ENCODE measurements around the gene MYO9B. TPM values are rescaled to one million over a fixed set of nuclear protein-coding genes. Genes with fewer than 3 reads are reported as not detected.
A peak's percentile ranks its signal among the peaks of the same experiment; 100 is the strongest.

The MYO9B gene
- total RNA-seq, 1 experiment from 2014 or later, result 58.6 TPM

GRCh38 chr19:17091758-17092333 is 16.3 kb downstream of the MYO9B start:
- H2BK120ac ChIP-seq (ENCODE audit: low read depth, low read length, poor library complexity, severe bottlenecking), result no peak overlapping the region
- WGBS (ENCODE audit: extremely low coverage, insufficient read length, low lambda C conversion rate), result no CpG with 5 or more reads among the region's 15 CpGs
- no peak overlapping the region for H3K9ac ChIP-seq (ENCODE audit: extremely low read depth, insufficient read length, low read length)
- H3K23me2 ChIP-seq (ENCODE audit: insufficient read length, low read depth, low read length, poor library complexity, severe bottlenecking), result no peaks in the 10 kb centered on the region
- no peak for DNase-seq
- Mint-ChIP-seq H3K4me3 (no peak overlapping the region), H3K27ac (peak overlapping the region in 2 of 3 experiments; percentile 31 to 36; a peak in 3 of 7 replicates), H3K27me3 (ENCODE audit: low read depth) (no peaks in the 10 kb centered on the region), H3K4me1 (peaks cover 8 to 9% of the 10 kb centered on the region in 2 experiments), H3K36me3 (ENCODE audit: insufficient read depth in 1 of 3, low read depth in 3 of 3) (peaks cover 7 to 9% (median 9%) of the 10 kb centered on the region in 3 experiments; a peak in 5 of 7 replicates), H3K9me3 (no peaks in the 10 kb centered on the region)
- H3K18ac ChIP-seq (ENCODE audit: insufficient read length, low read depth, low read length), result no peak overlapping the region
- no peaks in the 10 kb centered on the region for H3K4me1 ChIP-seq (ENCODE audit: insufficient read depth, low read length)
- H3K4me2 ChIP-seq (ENCODE audit: insufficient read depth, insufficient read length, low read length), result no peak overlapping the region
- no peak overlapping the region for H3T11ph ChIP-seq (ENCODE audit: low read length)
- no peaks in the 10 kb centered on the region for H3K27me3 ChIP-seq (ENCODE audit: insufficient read depth, low read length)
- H3K23ac ChIP-seq (ENCODE audit: insufficient read length, low read depth, low read length), result no peak overlapping the region
- H2BK15ac ChIP-seq (ENCODE audit: low read depth, low read length), result no peak overlapping the region
- no peak overlapping the region for H4K8ac ChIP-seq (replicated peaks; ENCODE audit: insufficient read length, low read depth, low read length)
- no peak overlapping the region for H2AK5ac ChIP-seq (ENCODE audit: insufficient read length, low read length)
- TF ChIP-seq CTCF (conservative IDR thresholded peaks at IDR 0.05), result no peak
- no peak overlapping the region for H3K14ac ChIP-seq (ENCODE audit: insufficient read depth, low read length)
- no peak overlapping the region for H3K4ac ChIP-seq (ENCODE audit: low read depth, low read length)
- H3K79me2 ChIP-seq (ENCODE audit: insufficient read depth, low read length), result peaks cover 9% of the 10 kb centered on the region; the same call in 1 of the 2 replicates
- H3K9me3 ChIP-seq (ENCODE audit: control insufficient read depth, low read depth, low read length), result no peaks in the 10 kb centered on the region
- H3K27ac ChIP-seq (ENCODE audit: insufficient read length, low read depth, low read length), result no peak overlapping the region
- H3K79me1 ChIP-seq (ENCODE audit: insufficient read depth, low read depth, low read length, poor library complexity, severe bottlenecking), result no peaks in the 10 kb centered on the region
- H2BK12ac ChIP-seq (ENCODE audit: insufficient read length, low read depth, low read length), result no peak overlapping the region
- H4K91ac ChIP-seq (ENCODE audit: insufficient read length, low read depth, low read length), result no peak overlapping the region
- H2AFZ ChIP-seq (ENCODE audit: low read length), result no peak overlapping the region
- no peak overlapping the region for H2BK20ac ChIP-seq (ENCODE audit: low read depth, low read length, poor library complexity, severe bottlenecking)
- no peak overlapping the region for H4K5ac ChIP-seq (ENCODE audit: insufficient read length, low read depth, low read length)
- no peak overlapping the region for H2BK5ac ChIP-seq (ENCODE audit: insufficient read length, low read length)
- H3K56ac ChIP-seq (ENCODE audit: insufficient read length, low read depth, low read length), result no peak overlapping the region
- H4K20me1 ChIP-seq (ENCODE audit: control insufficient read depth, insufficient read depth, insufficient read length), result no peaks in the 10 kb centered on the region
